Measurements from ENCODE around the gene PIK3R3. TPM values are rescaled to one million over a fixed set of nuclear protein-coding genes. Genes with fewer than 3 reads are reported as not detected.

Gene PIK3R3
- total RNA-seq, 1 experiment from 2014 or later: 12.4 TPM

GRCh38 chr1:46011121-46011695 is 121.2 kb downstream of the PIK3R3 start:
- H3K4me2 ChIP-seq (ENCODE audit: insufficient read depth, insufficient read length, low read length): no peak overlapping the region
- H3K4me1 ChIP-seq (ENCODE audit: insufficient read depth, low read length): no peaks in the 10 kb centered on the region
- no peak overlapping the region for H2BK15ac ChIP-seq (ENCODE audit: low read depth, low read length)
- H2BK5ac ChIP-seq (ENCODE audit: insufficient read length, low read length): peak overlapping the region; percentile 41
- no peak overlapping the region for H4K5ac ChIP-seq (ENCODE audit: insufficient read length, low read depth, low read length)
- H3K9ac ChIP-seq (ENCODE audit: extremely low read depth, insufficient read length, low read length): no peak overlapping the region
- no peak overlapping the region for H3K4ac ChIP-seq (ENCODE audit: low read depth, low read length)
- no peaks in the 10 kb centered on the region for H3K79me1 ChIP-seq (ENCODE audit: insufficient read depth, low read depth, low read length, poor library complexity, severe bottlenecking)
- no CpG with 5 or more reads among the region's 7 CpGs for WGBS (ENCODE audit: extremely low coverage, insufficient read length, low lambda C conversion rate)
- H3K9me3 ChIP-seq (ENCODE audit: control insufficient read depth, low read depth, low read length): no peaks in the 10 kb centered on the region
- no peak overlapping the region for H2BK120ac ChIP-seq (ENCODE audit: low read depth, low read length, poor library complexity, severe bottlenecking)
- no peak overlapping the region for H2AK5ac ChIP-seq (ENCODE audit: insufficient read length, low read length)
- no peak overlapping the region for H2BK12ac ChIP-seq (ENCODE audit: insufficient read length, low read depth, low read length)
- TF ChIP-seq CTCF (conservative IDR thresholded peaks at IDR 0.05): no peak
- no peak overlapping the region for H4K8ac ChIP-seq (replicated peaks; ENCODE audit: insufficient read length, low read depth, low read length)
- Mint-ChIP-seq H3K27me3 (ENCODE audit: low read depth) (no peaks in the 10 kb centered on the region), H3K9me3 (peaks cover 0 to 3% of the 10 kb centered on the region in 2 experiments; a peak in 3 of 5 replicates), H3K36me3 (ENCODE audit: insufficient read depth in 1 of 3, low read depth in 3 of 3) (peaks cover 40 to 64% (median 54%) of the 10 kb centered on the region in 3 experiments), H3K4me3 (no peak overlapping the region), H3K27ac (no peak overlapping the region), H3K4me1 (0 out of 4 replicates have a peak, but pooled peaks cover 0 to under 1% of the 10 kb centered on the region in 2 experiments)
- H4K91ac ChIP-seq (ENCODE audit: insufficient read length, low read depth, low read length): no peak overlapping the region
- H3K56ac ChIP-seq (ENCODE audit: insufficient read length, low read depth, low read length): no peak overlapping the region
- no peaks in the 10 kb centered on the region for H4K20me1 ChIP-seq (ENCODE audit: control insufficient read depth, insufficient read depth, insufficient read length)
- H3K18ac ChIP-seq (ENCODE audit: insufficient read length, low read depth, low read length): no peak overlapping the region
- no peak overlapping the region for H3T11ph ChIP-seq (ENCODE audit: low read length)
- H2BK20ac ChIP-seq (ENCODE audit: low read depth, low read length, poor library complexity, severe bottlenecking): no peak overlapping the region
- H3K79me2 ChIP-seq (ENCODE audit: insufficient read depth, low read length): no peaks in the 10 kb centered on the region
- peak; percentile 1 for DNase-seq
- H3K14ac ChIP-seq (ENCODE audit: insufficient read depth, low read length): no peak overlapping the region
- H3K23ac ChIP-seq (ENCODE audit: insufficient read length, low read depth, low read length): no peak overlapping the region
- H3K27ac ChIP-seq (ENCODE audit: insufficient read length, low read depth, low read length): no peak overlapping the region
- H3K27me3 ChIP-seq (ENCODE audit: insufficient read depth, low read length): no peaks in the 10 kb centered on the region
- H3K23me2 ChIP-seq (ENCODE audit: insufficient read length, low read depth, low read length, poor library complexity, severe bottlenecking): no peaks in the 10 kb centered on the region
- no peak overlapping the region for H2AFZ ChIP-seq (ENCODE audit: low read length)

Data from H9 (cell line).